ENCODE data around the gene CTNNB1. TPM values are rescaled to one million over a fixed set of nuclear protein-coding genes. Genes with fewer than 3 reads are reported as not detected.

Gene CTNNB1
- total RNA-seq, 2 experiments from 2014 or later: 157 to 201 TPM

GRCh38 chr3:41267975-41268640 is 68.8 kb downstream of the CTNNB1 start:
- Histone ChIP-seq H3K4me1 (ENCODE audit: insufficient read depth, low read length, poor library complexity, severe bottlenecking) (no peaks in the 10 kb centered on the region), H3K4me2 (ENCODE audit: low read length) (no peak overlapping the region), H3K79me2 (ENCODE audit: insufficient read depth, low read depth, low read length) (no peaks in the 10 kb centered on the region), H3K9me2 (ENCODE audit: insufficient read depth, low read length) (no peaks in the 10 kb centered on the region), H3K9me3 (ENCODE audit: low read length) (no peaks in the 10 kb centered on the region), H3K36me3 (ENCODE audit: insufficient read depth, low read length) (no peaks in the 10 kb centered on the region), H2AFZ (ENCODE audit: low read length) (no peak overlapping the region), H3K27ac (ENCODE audit: low read depth, low read length, poor library complexity, severe bottlenecking) (no peak overlapping the region), H4K20me1 (ENCODE audit: insufficient read depth, low read length) (no peaks in the 10 kb centered on the region), H3K4me3 (ENCODE audit: low read depth, low read length, poor library complexity, severe bottlenecking) (no peak overlapping the region)
- BruUV-seq (replicated peaks): no TSS peak
- DNase-seq (ENCODE audit: low spot score): no peak
- TF ChIP-seq EZH2phosphoT487 (IDR thresholded peaks at IDR 0.05; ENCODE audit: borderline replicate concordance, low read depth, low read length) (no peak), CTCF (conservative IDR thresholded peaks at IDR 0.05; ENCODE audit: low read length) (no peak)
- ChIA-PET CTCF (ENCODE audit: unreplicated experiment) (no interaction called here), POLR2A (no interaction called here)
- intact Hi-C loops (cut with micrococcal nuclease; ENCODE audit: unreplicated experiment): no loop called here

- H3K4me2 ChIP-seq (ENCODE audit: low read length): no peak overlapping the region
- ChIA-PET CTCF (ENCODE audit: unreplicated experiment) (no interaction called here), POLR2A (interaction anchor here (0.7 kb wide), 2 partner anchors 26 to 169 kb away, joined by 3 to 6 read pairs; no protein-coding TSS in a partner anchor)
- TF ChIP-seq EZH2phosphoT487 (IDR thresholded peaks at IDR 0.05; ENCODE audit: borderline replicate concordance, low read depth, low read length) (no peak), CTCF (conservative IDR thresholded peaks at IDR 0.05; ENCODE audit: low read length) (no peak)
- no peak overlapping the region for H3K27ac ChIP-seq (ENCODE audit: low read depth, low read length, poor library complexity, severe bottlenecking)
- H3K36me3 ChIP-seq (ENCODE audit: insufficient read depth, low read length): no peaks in the 10 kb centered on the region
- H3K9me2 ChIP-seq (ENCODE audit: insufficient read depth, low read length): no peaks in the 10 kb centered on the region
- intact Hi-C loops (cut with micrococcal nuclease; ENCODE audit: unreplicated experiment): no loop called here
- H3K4me1 ChIP-seq (ENCODE audit: insufficient read depth, low read length, poor library complexity, severe bottlenecking): no peaks in the 10 kb centered on the region
- H3K4me3 ChIP-seq (ENCODE audit: low read depth, low read length, poor library complexity, severe bottlenecking): no peak overlapping the region
- H4K20me1 ChIP-seq (ENCODE audit: insufficient read depth, low read length): no peaks in the 10 kb centered on the region
- no TSS peak for BruUV-seq (replicated peaks)
- DNase-seq (ENCODE audit: low spot score): no peak
- no peak overlapping the region for H2AFZ ChIP-seq (ENCODE audit: low read length)
- H3K9me3 ChIP-seq (ENCODE audit: low read length): no peaks in the 10 kb centered on the region
- H3K79me2 ChIP-seq (ENCODE audit: insufficient read depth, low read depth, low read length): no peaks in the 10 kb centered on the region
Measured at GRCh38 chr3:41272667-41273066, 73.4 kb downstream of the CTNNB1 start.

DNA sequence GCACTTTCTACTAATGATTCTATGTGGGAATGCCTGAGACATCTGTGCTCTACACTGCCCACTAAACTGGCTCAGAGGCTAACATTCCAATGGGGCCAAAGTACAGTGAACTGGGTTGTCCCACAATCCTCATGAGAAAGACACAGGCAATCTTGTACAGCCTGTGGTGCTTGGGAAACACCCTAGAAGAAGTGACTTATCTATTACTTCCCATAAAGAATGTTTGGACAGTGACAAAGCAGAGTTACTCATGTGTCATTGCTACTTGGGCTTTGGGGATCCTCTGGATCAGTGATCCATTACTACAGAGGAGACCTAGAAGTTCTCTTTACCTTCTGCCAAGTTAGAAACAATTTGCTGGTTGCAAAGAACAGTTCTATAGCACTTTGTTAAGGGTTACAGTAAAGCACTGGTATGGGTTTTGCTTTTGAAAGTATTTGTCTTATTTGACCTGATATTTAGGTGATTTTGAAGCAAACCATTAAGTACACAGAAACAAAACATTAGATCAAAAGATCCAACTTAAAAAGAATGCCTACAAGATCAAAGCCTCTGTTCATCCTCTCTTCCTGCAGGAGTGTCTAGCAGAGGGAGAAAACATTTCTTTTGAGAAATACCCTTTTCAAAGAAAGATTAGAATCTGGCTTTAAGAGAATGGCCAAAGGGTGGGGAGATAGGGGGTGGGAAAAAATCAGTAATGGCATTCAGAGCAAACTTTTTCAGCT is 75.8 kb downstream of the CTNNB1 start:
- Histone ChIP-seq H3K9me3 (ENCODE audit: low read length) (no peaks in the 10 kb centered on the region), H3K4me2 (ENCODE audit: low read length) (no peak overlapping the region), H3K4me1 (ENCODE audit: insufficient read depth, low read length, poor library complexity, severe bottlenecking) (no peaks in the 10 kb centered on the region), H3K79me2 (ENCODE audit: insufficient read depth, low read depth, low read length) (no peaks in the 10 kb centered on the region), H4K20me1 (ENCODE audit: insufficient read depth, low read length) (no peaks in the 10 kb centered on the region), H2AFZ (ENCODE audit: low read length) (no peak overlapping the region), H3K4me3 (ENCODE audit: low read depth, low read length, poor library complexity, severe bottlenecking) (no peak overlapping the region), H3K9me2 (ENCODE audit: insufficient read depth, low read length) (no peaks in the 10 kb centered on the region), H3K36me3 (ENCODE audit: insufficient read depth, low read length) (no peaks in the 10 kb centered on the region), H3K27ac (ENCODE audit: low read depth, low read length, poor library complexity, severe bottlenecking) (no peak overlapping the region)
- TF ChIP-seq EZH2phosphoT487 (IDR thresholded peaks at IDR 0.05; ENCODE audit: borderline replicate concordance, low read depth, low read length) (no peak), CTCF (conservative IDR thresholded peaks at IDR 0.05; ENCODE audit: low read length) (no peak)
- ChIA-PET CTCF (ENCODE audit: unreplicated experiment) (no interaction called here), POLR2A (no interaction called here)
- DNase-seq (ENCODE audit: low spot score): no peak
- intact Hi-C loops (cut with micrococcal nuclease; ENCODE audit: unreplicated experiment): no loop called here
- no TSS peak for BruUV-seq (replicated peaks)

Measured in OCI-LY7 (cell line).